Stimulated activated naive CD4-positive, alpha-beta T cell (primary cell): ENCODE results near the gene IZUMO4.

Source experiments
- DNase-seq, 6 experiments: peaks; one replicate each; lab custom pipeline; 2025; lab: John Stamatoyannopoulos, UW

IZUMO4 gene

GRCh38 chr19:2148482-2149135 is 51.9 kb downstream of the IZUMO4 start:
- DNase-seq, result peak in 1 of 6 experiments; percentile 6
